Medulla oblongata (tissue), 1 donor: Measurements from ENCODE around the gene UBAP1L.

Experiments used
- DNase-seq: peaks from one replicate; pipeline ENCODE4 v3.0.0-alpha.2; 2015; ENCODE audit errors: extremely low spot score

The UBAP1L gene

DNA sequence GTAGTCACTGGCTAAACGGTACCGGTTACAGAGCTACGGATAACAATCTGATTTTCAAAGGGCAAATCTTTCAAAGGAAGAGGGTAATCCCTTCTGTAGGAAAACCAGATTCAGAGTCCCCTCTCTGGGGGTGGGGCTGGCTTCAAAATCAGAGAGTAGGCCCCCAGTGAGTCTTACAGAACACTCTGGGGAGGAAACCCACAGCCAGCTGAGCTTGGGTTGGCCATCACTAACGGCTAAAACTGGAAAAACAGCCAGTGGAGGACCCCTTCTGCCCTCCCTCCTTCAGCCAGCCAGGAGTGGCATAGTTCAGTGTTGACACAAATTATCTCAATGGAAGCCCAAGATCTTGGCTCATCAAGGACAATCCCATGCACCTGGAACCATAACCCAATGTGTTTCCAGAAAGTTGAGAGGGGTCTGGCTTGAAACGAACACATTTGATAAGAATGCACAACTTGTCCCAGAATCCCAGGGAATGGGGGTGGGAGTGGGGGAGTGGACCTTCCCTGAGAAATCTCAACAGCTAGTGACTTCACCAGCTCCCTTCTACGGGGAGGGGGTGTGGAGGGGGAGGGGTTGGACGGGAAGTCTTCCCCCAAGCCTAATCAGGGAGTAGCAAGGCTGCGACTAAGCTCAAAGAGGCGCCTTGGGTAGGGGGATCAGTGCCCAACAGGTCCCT is 48.2 kb downstream of the UBAP1L start:
- DNase-seq = no peak

DNA sequence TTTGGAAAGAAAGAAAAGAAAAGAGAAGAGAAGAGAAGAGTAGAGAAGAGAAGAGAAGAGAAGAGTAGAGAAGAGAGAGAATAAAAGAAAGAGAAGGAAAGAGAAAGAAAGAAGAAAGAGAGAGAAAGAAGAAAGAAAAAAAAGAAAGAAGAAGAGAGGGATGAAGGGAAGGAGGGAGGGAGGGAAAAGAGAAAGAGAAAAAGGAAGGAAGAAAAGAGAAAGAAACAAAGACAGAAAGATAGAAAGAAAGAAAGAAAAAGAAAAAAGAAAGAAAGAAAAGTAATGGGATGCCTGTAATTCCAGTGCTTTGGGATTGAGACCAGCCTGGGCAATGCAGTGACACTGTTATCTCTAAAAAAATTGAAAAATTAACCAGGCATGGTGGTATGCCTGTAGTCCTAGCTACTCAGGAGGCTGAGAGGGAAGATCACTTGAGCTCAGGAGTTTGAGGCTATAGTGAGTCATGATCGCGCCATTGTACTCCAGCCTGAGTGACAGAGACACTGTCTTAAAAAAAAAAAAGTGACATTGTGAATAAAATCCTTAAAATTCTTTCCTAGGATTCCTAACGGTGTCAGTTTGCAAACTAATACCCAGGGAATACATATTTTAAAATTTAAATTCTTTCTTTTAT is 48.9 kb downstream of the UBAP1L start:
- DNase-seq = no peak

DNA sequence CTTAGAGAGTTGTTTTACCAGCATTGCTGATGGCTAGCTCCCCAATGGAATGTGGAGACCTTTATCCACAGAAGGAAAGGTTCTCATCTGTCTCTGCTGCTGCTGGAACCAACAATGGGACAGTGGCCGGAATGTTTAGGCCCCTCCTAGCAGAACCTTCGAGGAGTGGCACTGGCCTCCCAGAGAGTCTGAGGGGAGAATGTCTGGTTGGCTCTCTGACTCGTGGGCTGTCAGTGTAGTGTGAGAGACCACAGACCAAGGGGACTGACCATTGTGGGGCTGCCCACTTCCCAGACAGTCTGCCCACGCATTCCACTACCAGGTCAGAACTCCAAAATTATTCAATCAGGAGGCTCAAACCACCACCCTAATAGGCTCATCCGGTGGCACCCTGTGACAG is 52.3 kb downstream of the UBAP1L start:
- DNase-seq = no peak

DNA sequence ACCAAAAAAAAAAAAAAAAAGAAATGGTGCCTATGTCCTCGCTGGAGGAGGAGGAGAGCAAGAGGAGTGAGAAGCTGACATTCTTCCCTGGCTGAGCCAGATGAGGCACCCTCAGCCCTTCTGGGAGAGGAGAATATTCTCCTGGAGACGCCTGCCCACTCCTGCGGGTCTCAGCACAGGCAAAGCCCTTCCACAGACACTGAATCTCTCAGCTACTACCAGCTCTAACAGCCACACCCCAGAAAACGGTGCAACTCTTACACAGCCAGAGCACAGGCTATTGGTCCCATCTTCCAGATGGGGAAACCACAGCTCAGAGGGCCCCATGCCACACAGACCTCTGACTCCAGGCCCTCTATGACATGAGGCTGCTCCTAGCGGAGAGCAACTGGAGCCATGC is 52.9 kb downstream of the UBAP1L start:
- DNase-seq = no peak

DNA sequence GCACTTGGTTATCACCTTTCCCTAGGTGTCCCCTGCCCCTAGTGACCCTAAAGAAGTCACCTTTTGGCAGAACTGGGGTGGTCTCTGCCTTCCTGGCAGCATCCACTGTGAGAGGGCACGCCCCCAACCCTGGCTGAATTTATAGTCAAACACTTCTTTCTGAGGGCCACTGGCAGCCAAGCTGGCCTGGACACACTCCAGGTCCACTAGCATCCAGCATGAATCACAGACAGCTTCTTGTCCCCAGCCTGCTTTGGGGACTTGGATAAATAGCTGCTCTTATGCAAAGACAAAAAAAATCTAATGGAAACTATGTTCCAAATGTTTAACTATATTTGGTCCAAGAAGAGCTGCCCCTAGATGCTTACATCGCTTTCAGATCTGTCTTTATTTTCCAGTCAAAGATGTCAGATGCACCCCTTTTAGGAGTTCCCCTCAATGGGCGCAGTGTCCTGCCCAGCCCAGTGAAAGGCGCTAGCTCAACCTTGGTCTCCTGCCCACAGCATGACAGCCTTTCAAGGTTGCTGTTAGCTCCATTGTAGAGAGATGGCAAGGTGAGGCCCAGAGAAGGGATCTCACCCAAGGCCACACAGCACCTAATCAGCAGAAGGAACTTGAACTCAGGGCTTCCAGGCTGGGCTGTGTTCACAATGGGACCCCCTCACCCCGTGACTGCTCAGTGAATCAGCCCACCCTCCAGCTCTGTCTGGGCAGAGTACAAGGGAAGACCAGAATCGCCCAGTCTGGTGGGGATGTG is 54.2 kb downstream of the UBAP1L start:
- peak; percentile 89 for DNase-seq

DNA sequence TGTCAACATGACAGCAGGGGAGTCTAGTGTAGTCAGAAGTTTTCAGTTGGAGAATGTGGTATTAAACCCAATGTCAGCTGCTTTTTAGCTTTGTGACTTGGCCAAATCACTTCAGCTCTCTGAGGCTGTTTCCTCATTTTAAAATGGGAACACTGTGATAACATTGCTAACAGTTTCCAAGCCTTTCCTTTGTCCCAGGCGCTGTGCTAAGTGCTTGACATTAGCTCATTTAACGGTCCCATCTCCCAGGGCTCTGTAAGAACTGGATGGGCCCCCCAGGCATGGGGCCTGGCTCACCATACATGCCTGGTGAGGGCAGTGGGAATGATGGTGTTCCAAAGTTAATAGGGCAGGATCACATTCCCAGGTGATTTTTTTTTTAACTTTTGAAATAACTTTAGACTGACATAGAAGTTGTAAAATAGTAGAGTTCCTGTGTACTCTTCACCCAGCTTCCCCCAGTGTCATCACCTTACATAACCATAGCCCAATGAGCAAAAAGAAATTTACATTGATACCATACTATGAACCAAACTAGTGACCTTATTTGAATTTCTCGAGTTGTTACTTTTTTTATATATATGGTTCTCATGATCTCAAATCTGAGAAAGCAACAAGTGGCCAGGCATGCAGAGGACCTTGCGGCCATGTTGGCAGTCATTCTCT is 54.9 kb downstream of the UBAP1L start:
- peak; percentile 53 for DNase-seq

DNA sequence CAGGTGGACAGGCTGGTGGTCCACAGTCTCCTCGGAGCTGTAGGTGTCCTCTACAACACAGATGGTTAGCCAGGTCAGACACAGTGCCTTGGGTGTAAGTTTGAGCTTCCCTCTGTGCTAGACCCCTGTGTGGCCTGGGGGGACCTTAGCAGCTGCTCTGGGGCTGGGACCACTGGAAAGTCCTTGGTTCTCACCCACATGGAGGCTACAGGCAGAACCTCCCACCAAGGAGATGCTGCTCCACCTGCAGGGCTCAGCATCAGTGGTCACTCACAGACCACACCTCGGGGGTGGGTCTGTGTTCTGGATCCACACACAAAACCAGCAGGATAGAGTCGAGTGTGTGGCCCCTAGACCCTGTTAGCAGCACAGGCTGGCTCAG is 55.6 kb downstream of the UBAP1L start:
- no peak for DNase-seq

DNA sequence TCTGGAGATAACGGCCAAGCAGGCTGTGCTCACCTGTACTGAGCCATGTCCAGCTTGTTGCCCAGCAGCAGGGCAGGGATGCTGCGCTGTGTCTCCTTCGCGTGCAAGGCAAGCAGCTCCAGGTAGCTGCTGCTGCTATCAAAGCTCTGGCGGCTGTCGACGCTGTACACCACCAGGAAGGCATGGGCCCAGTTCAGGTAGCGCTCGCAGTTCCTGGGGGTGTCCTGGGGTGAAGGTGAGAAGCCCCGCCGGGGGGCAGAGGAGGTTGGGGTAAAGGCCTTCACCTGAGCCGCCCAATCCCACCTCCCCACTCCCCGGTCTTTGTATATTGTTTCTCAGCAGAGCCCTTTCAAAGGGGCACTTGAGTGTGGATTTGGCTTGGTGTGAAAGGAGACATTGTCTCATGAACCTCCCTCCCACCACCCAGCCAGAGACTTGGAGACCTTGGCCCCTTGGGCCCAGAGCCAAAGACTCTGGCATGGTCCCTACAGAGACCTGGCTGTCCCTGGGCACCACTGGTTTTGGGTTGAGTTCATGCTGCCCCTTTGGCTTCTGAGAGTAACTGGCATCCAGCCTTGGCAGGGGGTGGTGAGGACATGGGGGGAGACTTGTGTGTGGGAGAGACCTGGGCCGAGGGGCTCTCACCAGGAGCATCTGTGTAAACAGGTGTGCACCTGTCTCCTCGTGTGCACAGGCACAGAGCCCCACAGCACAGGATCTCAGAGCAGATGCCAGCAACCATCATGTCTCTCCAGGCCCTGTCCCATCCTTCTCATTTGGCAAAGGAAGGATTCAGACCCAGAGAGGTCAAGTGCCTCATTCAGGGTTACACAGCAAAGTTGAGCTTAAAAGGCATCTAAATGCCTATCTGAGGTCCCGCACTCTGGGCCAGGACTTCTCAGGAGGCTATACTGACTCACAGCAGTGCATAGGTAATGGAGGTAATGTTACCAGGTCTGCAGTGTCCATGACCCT is 56.3 kb downstream of the UBAP1L start:
- peak; percentile 66 for DNase-seq

DNA sequence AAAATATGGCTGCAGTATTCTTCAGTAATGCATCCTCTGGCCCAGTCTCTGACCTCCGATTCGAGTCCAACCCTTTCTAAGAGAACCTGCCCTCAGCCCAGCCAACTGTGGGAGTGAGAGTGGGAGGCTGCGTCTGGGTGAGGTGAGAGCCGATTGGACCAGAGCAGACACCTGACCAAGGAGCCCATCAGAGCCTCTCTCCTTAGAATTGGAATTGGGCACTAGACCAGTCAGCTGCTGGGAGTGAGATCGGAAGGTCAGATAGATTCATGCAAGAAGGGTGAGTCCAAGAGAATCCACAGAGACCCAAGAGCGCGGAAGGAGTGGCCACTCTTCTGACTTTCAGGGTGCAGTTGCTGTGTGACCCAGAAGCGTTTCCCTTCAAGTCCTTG is 57.5 kb downstream of the UBAP1L start:
- DNase-seq = no peak

DNA sequence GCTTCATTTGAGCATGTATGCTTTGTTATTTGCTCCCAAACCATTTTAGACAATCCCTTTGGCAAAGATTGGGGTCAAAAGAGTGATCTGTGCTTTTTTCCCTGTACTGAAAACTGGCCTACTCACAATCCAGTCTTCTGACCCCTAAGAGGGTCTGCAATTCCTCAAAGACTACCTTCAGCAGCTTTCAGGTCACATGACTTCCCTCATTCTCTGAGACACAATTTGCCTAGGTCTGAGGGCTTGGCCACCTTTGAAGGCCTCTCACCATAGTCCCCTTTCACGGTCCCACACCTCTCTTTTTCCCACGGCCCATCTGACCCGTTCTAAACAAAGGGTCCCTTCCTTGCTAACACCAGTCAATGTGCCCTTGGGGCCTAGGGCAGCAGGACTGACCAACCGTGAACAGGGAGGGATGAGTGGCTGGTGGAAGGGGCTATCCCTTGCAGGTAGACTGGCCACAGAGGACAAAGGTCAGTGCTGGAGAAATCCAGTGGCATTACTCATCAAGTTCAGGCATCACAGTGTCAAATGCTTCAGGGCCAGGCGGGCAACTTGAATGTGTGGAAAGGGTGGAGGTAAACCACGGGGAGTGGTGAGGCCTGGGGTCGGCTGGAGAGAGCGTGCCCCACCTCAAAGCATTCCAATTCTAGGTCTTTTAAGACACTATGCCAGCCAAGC is 58.0 kb downstream of the UBAP1L start:
- no peak for DNase-seq

DNA sequence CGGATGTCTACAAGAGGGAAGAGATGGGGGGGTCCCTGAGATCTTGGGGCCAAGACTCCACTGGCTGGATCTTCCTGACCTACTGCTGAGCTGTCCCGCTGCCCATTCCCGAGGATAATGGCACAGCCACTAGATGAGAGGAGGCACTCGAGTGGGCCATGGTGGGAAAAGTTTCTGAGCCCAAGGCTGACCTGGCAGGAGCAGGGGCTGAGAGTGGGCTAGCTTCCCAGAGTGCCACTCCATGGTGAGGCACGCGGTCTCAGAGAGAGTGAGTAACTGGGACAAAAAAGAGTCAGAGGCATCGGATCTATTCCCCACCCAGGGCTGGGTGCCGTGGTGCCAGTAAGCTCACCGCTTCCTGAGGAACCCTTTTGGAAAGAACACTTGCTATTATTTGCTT is 58.9 kb downstream of the UBAP1L start:
- peak; percentile 69 for DNase-seq

DNA sequence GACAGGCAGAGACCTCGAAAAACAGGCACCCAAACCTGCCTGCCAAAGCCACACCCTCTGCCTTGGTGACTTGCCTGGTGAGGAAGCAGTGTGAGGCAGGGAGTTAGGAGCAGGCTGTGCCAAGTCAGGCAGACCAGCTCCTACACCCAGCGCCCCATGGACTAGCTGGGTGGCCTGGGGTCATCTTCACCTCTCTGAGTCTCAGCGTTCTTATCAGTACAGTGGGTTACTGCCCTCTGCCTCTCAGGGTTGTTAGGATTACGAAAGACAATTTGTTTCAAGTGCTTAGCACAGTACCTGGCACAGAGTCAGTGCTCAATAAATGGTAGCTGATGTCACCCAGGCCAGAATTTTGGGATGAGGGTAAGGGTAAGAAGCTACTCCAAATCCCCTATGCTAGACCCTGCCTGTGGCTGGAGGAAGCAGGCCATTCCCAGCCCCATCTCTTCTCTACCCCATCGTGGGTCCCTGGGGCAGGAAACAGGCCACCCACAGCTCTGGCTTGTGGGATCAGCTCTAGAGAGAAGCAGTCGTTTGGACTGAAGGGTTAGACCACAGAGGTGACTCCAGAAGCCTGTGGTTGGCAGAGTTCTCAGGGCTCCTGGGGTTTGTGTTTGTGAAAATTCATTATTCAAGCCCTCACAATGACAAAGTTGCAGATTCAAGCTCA is 59.7 kb downstream of the UBAP1L start:
- no peak for DNase-seq

DNA sequence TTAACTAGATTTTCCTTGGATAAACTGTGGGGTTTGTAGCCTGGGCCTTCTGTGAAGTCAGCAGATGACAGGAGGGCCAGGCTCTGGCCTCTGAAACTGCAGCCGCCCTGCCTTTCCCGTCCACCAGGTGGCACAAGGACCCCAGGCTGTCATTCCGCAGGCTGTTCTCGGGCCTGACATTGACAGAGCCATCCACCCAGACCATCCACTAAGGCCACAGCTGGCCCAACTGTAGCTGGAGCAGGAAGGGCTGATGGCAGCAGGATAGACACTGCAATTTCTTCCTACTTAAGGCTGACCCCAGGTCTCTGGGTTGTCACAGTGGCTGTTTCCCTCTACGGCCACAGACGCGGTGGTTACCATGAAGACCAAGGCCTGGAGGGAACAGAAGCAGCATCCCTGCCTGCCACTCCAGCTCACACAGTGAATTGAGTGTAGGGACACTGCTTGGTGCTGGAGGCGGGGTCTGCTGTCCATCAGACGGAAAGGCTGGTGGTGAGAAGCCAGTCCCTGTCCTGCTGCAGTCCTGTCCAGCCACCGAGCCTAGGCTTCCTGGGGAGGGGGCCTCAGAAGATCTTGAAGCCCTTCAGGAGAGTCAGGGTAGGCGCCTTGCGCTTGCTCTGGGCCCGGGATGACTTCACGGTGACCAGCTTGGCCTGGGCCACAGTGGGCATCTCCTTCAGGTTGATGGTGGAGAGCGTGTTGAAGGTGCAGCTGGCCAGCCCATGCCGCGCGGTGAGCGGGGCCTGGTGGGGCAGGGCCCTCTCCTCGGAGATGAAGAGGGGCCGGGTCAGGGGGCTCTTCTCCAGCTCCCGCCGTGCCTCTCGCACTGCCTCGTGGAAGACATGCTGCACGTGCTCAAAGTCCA is 60.4 kb downstream of the UBAP1L start:
- DNase-seq = peak; percentile 89

DNA sequence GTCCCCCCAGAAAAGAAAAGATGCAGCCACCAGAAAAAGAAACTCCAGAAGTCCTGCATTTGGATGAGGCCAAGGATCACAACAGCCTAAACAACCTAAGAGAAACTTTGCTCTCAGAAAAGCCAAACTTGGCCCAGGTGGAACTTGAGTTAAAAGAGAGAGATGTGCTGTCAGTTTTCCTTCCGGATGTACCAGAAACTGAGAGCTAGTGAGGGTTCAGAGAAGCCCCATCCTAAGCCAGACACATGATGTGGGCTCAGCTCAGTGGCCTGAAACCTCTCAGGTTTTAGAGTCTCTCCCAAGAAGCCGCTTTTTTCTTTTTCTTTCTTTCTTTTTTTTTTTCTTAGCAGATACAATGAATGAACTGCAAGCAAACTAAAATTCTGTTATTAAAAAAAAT is 62.0 kb downstream of the UBAP1L start:
- no peak for DNase-seq

DNA sequence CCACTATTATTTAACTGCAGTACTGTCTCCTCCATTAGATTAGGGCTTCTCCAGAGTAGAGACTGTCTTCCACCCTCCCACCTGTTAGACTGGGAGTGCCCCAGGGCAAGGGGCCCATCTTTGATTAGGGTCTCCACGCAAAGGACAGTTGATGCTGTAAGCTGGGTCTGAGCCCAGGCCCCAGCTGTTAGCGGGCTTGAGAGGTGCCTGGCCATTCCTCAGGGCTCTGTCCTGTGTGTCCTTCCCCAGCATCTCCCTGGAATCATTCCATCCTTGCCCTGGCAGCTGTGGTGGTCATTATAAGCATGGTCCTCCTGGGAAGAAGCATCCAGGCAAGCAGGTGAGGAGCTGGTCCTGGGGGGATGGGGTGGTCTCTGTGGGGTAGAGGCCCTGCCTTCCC is 63.7 kb downstream of the UBAP1L start:
- DNase-seq = no peak

DNA sequence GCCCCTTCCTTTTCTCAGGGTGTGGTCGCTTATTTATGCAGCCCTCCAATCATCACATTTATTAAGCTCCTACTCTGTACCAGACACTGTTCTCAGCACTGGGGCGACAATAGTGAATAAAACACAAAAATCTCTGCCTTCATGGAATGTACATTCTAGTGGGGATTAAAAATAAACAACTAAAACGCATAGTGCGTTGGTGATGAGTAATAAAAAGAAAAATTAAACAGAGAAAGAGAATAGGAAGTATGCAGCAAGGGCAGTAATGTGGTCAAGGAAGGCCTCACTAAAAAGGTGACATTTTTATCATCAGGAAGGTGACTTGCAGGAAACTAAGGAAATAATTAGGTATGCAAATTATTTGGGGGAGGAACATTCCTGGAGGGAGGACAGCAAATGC is 64.7 kb downstream of the UBAP1L start:
- no peak for DNase-seq

DNA sequence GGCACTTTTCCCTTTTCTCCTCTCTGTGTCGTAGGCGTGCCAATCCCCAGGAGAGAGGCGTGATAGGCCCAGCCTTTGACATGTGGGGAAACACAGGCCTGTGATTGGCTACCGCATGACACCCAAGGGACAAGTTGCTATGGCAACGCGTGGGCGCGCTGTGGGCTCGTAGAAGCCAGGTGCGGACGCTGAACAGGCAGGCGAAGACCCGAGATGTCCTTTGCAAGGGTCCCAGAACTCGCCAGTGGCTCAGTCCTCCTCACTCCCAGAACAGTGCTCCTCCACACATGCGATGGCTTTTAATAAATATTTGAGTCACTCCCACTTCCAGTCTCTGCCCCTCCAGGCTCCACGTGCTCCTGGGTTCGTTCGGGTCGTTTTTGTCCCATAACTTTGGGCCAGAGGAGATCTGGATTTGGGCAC is 65.6 kb downstream of the UBAP1L start:
- peak; percentile 97 for DNase-seq

DNA sequence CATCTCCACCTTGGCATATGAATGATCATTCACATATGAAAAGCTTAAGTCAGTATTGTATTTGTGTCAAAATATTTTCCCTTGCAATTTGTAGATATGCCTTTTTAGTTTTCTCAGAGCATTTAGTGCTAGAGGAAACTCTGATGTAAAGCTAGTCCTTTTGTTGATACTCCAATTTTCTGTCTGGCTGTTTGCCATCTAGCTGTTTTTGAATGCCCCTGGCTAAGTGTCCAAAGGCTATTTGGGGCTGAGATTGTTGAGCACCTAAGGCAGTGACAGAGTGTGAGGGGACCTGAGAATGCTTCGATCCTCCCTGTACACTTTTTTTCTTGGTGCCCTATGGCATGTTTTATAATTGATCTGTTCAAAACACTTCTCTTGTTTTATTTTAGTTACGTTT is 66.8 kb downstream of the UBAP1L start:
- DNase-seq = no peak
